Measurements from ENCODE around the gene TM4SF4.

DNA sequence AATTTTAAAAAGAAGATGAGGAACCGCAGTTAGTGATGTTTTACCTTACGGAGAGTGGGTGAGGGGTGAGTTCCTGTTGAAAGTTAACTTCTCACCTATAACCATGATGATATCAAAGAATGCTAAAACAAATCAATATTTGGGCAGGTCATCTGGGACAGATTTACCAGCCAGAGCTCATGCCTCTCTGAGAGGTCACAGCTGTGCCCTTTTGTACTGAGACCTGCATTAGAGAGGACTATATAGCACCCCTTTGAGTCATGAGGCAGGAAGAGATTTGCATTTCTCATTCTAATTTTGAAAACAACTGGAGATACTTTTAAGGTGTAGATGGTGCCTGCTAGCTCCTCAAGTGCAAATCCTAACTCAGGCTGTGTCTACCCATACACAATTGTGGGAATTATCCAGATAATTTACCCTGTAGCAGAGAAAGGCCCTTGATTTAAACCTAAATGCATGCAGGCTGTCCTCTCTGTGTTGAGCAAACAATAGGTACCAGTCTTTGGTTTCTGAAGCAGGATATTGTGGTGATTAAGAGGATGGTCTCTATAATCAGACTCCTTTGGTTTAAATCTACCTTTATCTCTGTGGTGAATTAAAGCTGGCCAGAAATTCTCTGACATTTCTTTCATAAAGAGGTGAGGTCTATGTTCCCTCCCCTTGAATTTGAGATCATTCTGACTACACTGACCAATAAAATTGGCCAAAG lies 5.8 kb upstream of the TM4SF4 start:
- TF ChIP-seq POLR2A (IDR thresholded peaks at IDR 0.05) (no peak), CTCF (IDR thresholded peaks at IDR 0.05) (no peak)

All from esophagus squamous epithelium (tissue), 4 donors.